AG08395 (cell line): ENCODE results near the gene CRYBB3.

Experiments
- DNase-seq: peaks from one replicate; pipeline ENCODE4 v3.0.0; 2012; ENCODE audit warnings: mixed read lengths, low spot score

CRYBB3 gene

DNA sequence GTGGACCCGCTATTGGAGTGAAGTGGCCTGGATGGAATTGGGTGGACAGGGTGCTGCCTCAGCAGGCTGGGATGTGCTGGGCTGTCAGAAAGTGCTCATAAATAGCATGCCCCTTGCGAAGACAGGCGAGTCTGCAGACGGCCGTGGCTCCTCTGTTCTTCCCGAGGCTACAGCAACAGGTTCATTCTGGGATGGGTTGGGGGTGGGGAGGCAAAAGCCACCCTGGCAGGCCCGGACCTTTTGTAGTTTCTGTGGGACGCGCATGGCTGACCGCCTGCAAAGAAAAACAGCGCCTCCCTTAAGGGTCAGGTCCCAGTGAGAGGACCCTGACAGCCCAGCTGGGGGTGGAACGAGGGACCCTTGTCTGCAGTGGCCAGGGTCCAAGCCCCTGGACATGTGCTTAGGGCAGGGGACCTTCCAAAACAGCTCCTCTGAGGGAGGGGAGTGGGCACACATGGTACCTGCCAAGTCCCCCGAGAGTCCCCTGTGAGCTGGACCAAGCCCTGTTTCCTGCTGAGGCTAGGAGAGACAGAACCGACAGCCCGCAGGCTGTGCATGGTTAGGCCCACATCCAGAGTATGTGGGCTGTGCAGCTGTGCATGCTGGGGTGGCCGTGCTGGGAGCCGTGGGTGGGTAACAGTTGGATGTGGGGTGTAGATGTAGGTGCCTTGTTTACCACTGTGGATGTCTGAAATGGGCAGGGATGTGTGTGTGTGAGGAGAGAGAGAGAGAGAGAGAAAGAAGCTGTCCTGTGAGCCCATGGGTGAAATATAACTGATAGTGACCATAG lies at the start of gene CRYBB3:
Gene CRYBB3, plus strand, starts transcription at position 128 of the 790 bp plus-strand sequence. CDS start 1,539 bp downstream, outside the sequence.
- no peak for DNase-seq

GRCh38 chr22:25153961-25154666 lies 45.5 kb upstream of the CRYBB3 start:
- peak; percentile 66 for DNase-seq

DNA sequence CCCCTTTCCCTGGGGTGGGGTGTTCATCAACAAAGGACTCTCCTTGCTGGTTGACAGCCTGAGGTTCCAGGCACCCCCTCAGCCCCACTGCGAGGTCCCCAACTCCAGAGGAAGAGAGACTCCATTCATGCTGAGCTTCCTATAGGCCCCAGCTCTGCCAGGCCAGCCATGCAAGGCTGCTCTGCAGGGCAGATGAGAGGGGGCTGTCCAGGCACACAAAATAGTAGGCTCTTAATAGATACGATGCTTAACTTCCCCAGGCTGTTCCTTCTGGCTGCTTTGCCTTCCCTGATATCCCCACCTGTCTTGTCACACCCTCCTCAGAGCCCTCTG lies 45.0 kb upstream of the CRYBB3 start:
- no peak for DNase-seq

- no peak for DNase-seq
These were observed 42.9 kb upstream of the CRYBB3 start for GRCh38 chr22:25156736-25157135.

- no peak for DNase-seq
These were observed 40.6 kb upstream of the CRYBB3 start for GRCh38 chr22:25159028-25159427.

- DNase-seq = no peak
These were observed 39.3 kb upstream of the CRYBB3 start for GRCh38 chr22:25160120-25160996.

- DNase-seq = no peak
These were observed 38.4 kb upstream of the CRYBB3 start for GRCh38 chr22:25161017-25161915.

GRCh38 chr22:25161916-25162530 lies 37.6 kb upstream of the CRYBB3 start:
- DNase-seq = no peak

- DNase-seq = no peak
These were observed 37.1 kb upstream of the CRYBB3 start for GRCh38 chr22:25162561-25162960.

DNA sequence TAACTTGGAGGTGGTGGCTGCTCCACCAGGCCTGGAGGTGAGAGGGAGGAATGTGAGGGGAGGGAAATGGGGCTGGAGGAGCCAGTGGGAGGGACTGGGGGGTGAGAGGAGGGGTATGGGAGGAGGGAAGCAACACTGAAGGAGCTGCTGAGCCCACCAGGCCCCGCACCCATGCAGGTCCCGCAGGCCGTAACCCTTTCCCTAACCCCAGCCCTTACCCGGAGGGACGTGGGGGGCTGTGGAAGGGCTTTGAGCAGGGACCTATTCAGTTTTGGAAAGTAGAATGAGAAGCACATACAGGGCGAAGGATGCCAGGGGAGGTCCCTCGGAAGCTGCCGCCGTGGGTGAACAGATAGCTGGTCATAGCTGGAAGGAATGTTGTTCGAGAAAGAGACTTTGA lies 33.9 kb upstream of the CRYBB3 start:
- no peak for DNase-seq

DNA sequence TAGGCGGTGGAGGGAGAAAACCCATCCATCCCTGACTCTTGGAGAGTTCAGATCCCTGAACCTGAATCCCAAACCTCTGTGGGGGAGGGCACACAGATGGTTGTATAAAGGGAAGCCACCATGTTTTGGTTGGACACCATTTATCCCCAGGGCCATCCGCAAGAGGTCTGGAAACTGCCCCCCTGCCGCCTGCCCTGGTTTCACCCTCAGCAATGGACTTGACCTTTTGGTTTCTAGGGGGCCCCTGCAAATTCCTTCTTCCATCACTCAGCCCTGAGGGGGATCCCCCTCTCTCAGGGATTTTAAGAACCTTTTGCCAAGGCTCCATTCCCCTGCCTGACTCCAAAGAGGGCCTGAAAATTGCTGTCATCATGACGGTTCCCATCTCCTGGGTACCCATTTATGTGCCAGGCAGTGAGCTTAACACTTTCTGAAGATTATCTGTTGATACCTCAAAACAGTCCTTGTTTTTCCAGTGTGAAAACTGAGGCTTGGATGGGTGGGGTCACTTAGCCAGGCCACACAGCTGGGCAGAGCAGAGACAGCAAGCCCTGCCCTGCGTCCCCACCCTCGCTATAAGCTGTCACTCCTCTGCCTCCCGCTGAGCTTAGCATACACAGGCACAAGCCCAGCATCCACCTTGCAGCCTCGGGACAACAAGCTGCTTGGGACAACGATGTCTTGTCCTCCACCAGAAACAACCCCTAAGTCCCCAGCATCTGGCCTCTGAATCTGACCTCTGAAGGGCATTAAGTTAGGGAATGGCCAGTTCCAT lies 33.2 kb upstream of the CRYBB3 start:
- DNase-seq = no peak

DNA sequence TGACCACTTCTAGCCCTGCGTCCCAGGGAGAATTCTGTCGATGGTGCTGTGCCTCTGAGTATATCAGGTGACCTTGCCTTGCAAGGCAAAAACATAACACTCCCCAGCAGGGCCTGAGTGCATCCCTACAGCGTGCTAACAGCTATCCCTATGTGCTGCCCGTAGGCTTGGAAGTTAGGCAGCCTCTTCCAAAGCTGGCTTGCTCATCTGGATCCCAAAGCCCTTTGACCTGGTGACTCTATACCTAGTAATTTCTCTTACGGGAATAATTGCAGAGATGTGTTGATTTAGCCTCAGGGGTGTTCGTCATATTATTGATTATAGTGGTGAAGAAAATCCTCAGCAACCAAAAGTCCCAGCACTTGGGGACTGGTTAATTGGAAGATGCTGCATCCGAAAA lies 32.6 kb upstream of the CRYBB3 start:
- DNase-seq = no peak

- no peak for DNase-seq
These were observed 31.6 kb upstream of the CRYBB3 start for GRCh38 chr22:25167834-25168601.

GRCh38 chr22:25169278-25170031 lies 30.2 kb upstream of the CRYBB3 start:
- DNase-seq = no peak

DNA sequence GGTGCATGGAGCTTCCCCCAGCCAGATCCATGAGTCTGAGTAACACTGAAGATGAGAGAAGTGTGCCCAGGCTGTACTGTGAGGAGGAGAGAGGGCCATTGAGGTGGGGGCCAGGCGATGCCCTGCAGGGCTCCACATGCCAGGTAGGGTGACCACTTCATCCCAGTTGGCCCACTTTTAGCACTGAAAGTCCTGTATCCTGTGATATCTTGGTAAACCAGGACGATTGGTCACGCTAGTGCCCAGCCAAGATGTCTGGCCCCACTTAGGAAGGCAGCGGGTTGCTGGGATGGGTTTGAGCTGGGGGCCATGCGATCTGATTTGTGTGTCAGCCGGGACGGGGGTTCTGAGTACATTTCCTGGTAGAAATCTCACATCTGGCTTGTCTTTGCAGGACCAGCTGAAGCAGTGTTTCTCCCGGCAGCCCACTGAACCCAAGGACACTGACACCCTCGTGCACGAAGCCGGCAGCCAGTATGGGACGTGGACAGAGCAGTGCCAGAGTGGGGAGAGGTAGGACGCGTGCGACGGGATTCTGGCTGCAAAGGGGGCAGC lies 29.2 kb upstream of the CRYBB3 start:
- no peak for DNase-seq

- no peak for DNase-seq
These were observed 27.5 kb upstream of the CRYBB3 start for GRCh38 chr22:25172153-25172552.

GRCh38 chr22:25174156-25174887 lies 25.3 kb upstream of the CRYBB3 start:
- no peak for DNase-seq

GRCh38 chr22:25174888-25175411 lies 24.7 kb upstream of the CRYBB3 start:
- no peak for DNase-seq
